Motor neuron (in vitro differentiated cells): ENCODE results near the gene MC2R. TPM values are rescaled to one million over a fixed set of nuclear protein-coding genes. Genes with fewer than 3 reads are reported as not detected.

Experiments
- ATAC-seq, 8 experiments: fragments of 200-7000 bp; cut with Tn5 transposase; replicated peaks in 6 of 8; 2 replicates each; pipeline ENCODE4 v1.8.0; 2021; ENCODE audit warnings: mild to moderate bottlenecking in 8 of 8, moderate library complexity in 8 of 8
- H3K27ac ChIP-seq, 2 donors: fragments of 250-450 bp; sonication (Bioruptor Pico); 2 replicates each; pipeline ENCODE4 v1.9.0; 2021; ENCODE audit warnings: antibody characterized with exemption in 2 of 2, mild to moderate bottlenecking in 2 of 2, moderate library complexity in 1 of 2
- H3K4me1 ChIP-seq, 2 donors: fragments of 250-450 bp; sonication (Bioruptor Pico); replicated peaks in 1 of 2; 2 replicates each; pipeline ENCODE4 v1.6.1; 2021; ENCODE audit warnings: antibody characterized with exemption in 2 of 2, mild to moderate bottlenecking in 2 of 2, moderate library complexity in 1 of 2
- H3K4me3 ChIP-seq, 5 donors: fragments of 250-450 bp; sonication (Bioruptor Pico); 2 replicates each; pipeline ENCODE4 v1.9.0; 2021; ENCODE audit warnings: antibody characterized with exemption in 5 of 5, mild to moderate bottlenecking in 5 of 5, moderate library complexity in 4 of 5
- WGBS, 10 experiments: fragments of 450-650 bp; shearing (Covaris generic); methylation state at CpG; one replicate each; pipeline ENCODE4 v1.0.0; 2022; 5-methylcytosine and 5-hydroxymethylcytosine counted together
- in situ Hi-C, 9 experiments: fragments of 400-800 bp; cut with MboI; loops; one replicate each; pipeline ENCODE4 v1.15.0; 2021; ENCODE audit warnings: low sequenced_read_pairs in 9 of 9, low pct_unique_long_range_greater_than_20kb in 2 of 9; ENCODE audit not compliant: unreplicated experiment in 9 of 9
- total RNA-seq, 8 experiments: library from RNA; unstranded; fragments of 300-600 nt; gene quantifications; 2 replicates each; pipeline versions ENCODE4 v1.2.3 to v1.2.4, GENCODE V29; 2022

The MC2R gene
- total RNA-seq = under 1 TPM in 4 of 8 experiments, not detected in 4; 0.05 to 0.52 (median 0.16) TPM

DNA sequence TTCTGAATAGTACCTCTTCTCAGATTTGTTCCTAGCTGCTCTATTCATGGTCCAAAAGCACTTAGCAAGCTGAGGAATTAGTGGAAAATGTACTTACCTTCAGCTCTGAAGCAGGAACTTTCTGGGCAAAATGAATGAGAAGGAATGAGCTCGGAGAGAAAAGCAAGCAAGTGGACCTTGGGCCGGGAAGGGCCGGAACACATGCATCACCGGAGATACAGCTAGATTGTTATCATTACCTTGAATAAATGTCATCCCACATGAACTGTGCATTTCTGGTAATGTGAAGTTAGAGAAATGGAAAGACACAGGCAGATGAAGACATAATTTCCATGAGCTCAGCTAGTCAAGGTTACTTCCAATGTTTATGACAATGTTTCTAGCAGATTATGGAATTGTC is at the start of gene MC2R:
TSS of gene MC2R (minus strand) at position 146 of the 400 bp plus-strand sequence. CDS start 30,018 bp downstream, outside the sequence.
- in situ Hi-C loops = loop anchor here in 1 of 9 experiments (25.0 kb wide), 1 partner anchor 103 kb away; the partner anchor contains the start of gene MC5R
- Histone ChIP-seq H3K4me1 (no peaks in the 10 kb centered on the region), H3K27ac (no peak within 1 kb of the TSS), H3K4me3 (no peak within 1 kb of the TSS)
- no peak for ATAC-seq
- 8 to 93% (median 87%) methylated on average over 2 to 4 of the region's 4 CpGs for WGBS, 10 experiments

- H3K27ac ChIP-seq = no peak overlapping the region
- H3K4me3 ChIP-seq = no peak overlapping the region
- no peaks in the 10 kb centered on the region for H3K4me1 ChIP-seq
- WGBS, 10 experiments = 22 to 100% (median 73%) methylated on average over 1 to 2 of the region's 2 CpGs; no CpG with 5 or more reads in 2 of the 10 experiments
- no peak for ATAC-seq
- in situ Hi-C loops = loop anchor here in 1 of 9 experiments (25.0 kb wide), 1 partner anchor 109 kb away; no protein-coding TSS in a partner anchor
These were observed 30.5 kb upstream of the MC2R start for GRCh38 chr18:13945811-13946210.

- 0 to 86% (median 34%) methylated on average over 1 to 2 of the region's 2 CpGs; no CpG with 5 or more reads in 2 of the 10 experiments for WGBS, 10 experiments
- in situ Hi-C loops = loop anchor here in 1 of 9 experiments (25.0 kb wide), 1 partner anchor 106 kb away; no protein-coding TSS in a partner anchor
- no peak for ATAC-seq
- no peak overlapping the region for H3K27ac ChIP-seq
- H3K4me3 ChIP-seq = no peak overlapping the region
- no peaks in the 10 kb centered on the region for H3K4me1 ChIP-seq
These were observed 28.0 kb upstream of the MC2R start for GRCh38 chr18:13943338-13943737.

DNA sequence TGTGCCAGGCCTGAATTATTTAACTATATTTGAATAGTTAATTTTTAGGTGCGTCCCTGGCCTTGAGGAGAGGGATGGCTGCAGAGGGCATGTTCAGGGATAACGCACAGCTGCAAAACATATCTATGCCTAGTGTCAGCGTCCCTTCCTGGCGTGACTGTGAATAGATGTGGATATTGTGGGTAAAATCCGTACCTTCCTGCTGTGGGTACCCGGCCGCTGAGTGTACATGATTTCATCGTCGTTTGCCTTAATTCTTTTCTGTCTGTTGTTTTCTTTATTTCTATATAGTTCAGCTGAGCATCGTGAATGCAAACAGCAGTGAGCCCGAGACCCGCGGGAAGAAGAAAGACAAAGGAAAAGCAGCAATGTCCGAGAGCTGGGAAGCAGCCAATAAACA is 25.0 kb upstream of the MC2R start:
- 51 to 100% (median 68%) methylated on average over 1 to 11 of the region's 14 CpGs; no CpG with 5 or more reads in 1 of the 10 experiments for WGBS, 10 experiments

GRCh38 chr18:13934676-13935075 is 19.3 kb upstream of the MC2R start:
- no peak overlapping the region for H3K27ac ChIP-seq
- in situ Hi-C loops = loop anchor here in 1 of 9 experiments (25.0 kb wide), 1 partner anchor 97 kb away; no protein-coding TSS in a partner anchor
- no peak for ATAC-seq
- WGBS, 10 experiments = 0 to 100% (median 71%) methylated on average over 1 to 3 of the region's 6 CpGs; no CpG with 5 or more reads in 6 of the 10 experiments
- H3K4me3 ChIP-seq = no peak overlapping the region
- no peaks in the 10 kb centered on the region for H3K4me1 ChIP-seq

More for the DNA sequence above, 25.0 kb upstream of the MC2R start:
- no peak overlapping the region for H3K4me3 ChIP-seq
- no peak for ATAC-seq
- no peak overlapping the region for H3K27ac ChIP-seq
- in situ Hi-C loops = loop anchor here in 1 of 9 experiments (25.0 kb wide), 1 partner anchor 103 kb away; no protein-coding TSS in a partner anchor
- H3K4me1 ChIP-seq = no peaks in the 10 kb centered on the region

GRCh38 chr18:13934058-13934457 is 18.7 kb upstream of the MC2R start:
- H3K4me1 ChIP-seq = no peaks in the 10 kb centered on the region
- ATAC-seq = no peak
- 0 to 80% (median 48%) methylated on average over 1 to 3 of the region's 3 CpGs; no CpG with 5 or more reads in 6 of the 10 experiments for WGBS, 10 experiments
- in situ Hi-C loops = loop anchor here in 1 of 9 experiments (25.0 kb wide), 1 partner anchor 97 kb away; no protein-coding TSS in a partner anchor
- no peak overlapping the region for H3K27ac ChIP-seq
- H3K4me3 ChIP-seq = no peak overlapping the region

GRCh38 chr18:13932285-13933025 is 17.1 kb upstream of the MC2R start:
- ATAC-seq = peak in 3 of 8 experiments; percentile 29 to 32 (median 32)
- in situ Hi-C loops = loop anchor here in 1 of 9 experiments (25.0 kb wide), 1 partner anchor 95 kb away; no protein-coding TSS in a partner anchor
- WGBS, 10 experiments = 0 to 70% (median 43%) methylated on average over 1 to 6 of the region's 10 CpGs; no CpG with 5 or more reads in 4 of the 10 experiments
- no peak overlapping the region for H3K27ac ChIP-seq
- no peak overlapping the region for H3K4me3 ChIP-seq
- H3K4me1 ChIP-seq = no peaks in the 10 kb centered on the region

- Histone ChIP-seq H3K4me1 (no peaks in the 10 kb centered on the region), H3K27ac (no peak overlapping the region), H3K4me3 (no peak overlapping the region)
- in situ Hi-C loops = loop anchor here in 1 of 9 experiments (25.0 kb wide), 1 partner anchor 94 kb away; no protein-coding TSS in a partner anchor
- ATAC-seq = no peak
- 0 to 100% (median 53%) methylated on average over 1 to 2 of the region's 2 CpGs; no CpG with 5 or more reads in 3 of the 10 experiments for WGBS, 10 experiments
These were observed 15.6 kb upstream of the MC2R start for GRCh38 chr18:13930964-13931363.

DNA sequence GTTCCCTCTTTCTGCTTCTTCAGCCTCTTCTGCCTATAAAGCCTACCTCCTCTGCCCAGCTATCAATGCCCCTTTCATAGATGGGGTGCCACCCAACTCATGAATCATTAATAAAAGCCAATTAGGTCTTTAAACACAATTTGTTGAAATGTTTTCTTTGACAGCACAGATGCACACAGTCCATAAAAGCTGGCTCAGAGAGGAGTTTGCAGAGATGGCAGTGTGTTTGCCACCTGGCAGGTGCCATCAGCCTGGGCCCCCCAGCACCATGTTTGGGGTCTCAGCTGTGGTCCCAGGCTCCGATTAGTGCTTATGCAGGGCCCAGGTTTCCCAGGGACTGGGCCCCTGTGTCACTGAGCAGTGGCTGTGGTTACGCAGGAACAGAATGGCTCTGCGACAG is 7.9 kb upstream of the MC2R start:
- Histone ChIP-seq H3K4me1 (no peaks in the 10 kb centered on the region), H3K4me3 (no peak overlapping the region), H3K27ac (no peak overlapping the region)
- 0 to 89% (median 80%) methylated on average over 1 to 2 of the region's 3 CpGs; no CpG with 5 or more reads in 7 of the 10 experiments for WGBS, 10 experiments
- in situ Hi-C loops = loop anchor here in 1 of 9 experiments (25.0 kb wide), 1 partner anchor 111 kb away; the partner anchor contains the start of gene MC5R
- no peak for ATAC-seq

DNA sequence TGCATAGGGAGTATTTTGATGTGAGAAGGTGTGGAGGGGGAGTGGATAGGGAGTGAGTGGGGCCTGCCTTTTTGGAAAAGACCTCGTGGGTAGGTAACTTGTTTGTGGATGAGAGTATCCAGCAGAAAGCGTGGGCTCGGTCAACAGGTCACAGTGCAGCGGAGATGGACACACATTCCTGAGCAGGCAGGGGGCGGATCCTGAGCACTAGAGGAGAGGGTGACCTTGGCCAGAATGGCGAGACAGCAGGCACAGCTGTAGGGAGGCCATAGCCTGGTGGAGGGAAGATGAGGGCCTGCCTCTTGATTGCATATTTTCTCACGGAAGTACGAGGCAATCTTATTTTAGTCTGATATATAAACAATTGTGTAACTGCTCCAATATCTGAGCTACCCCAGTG is 3.6 kb upstream of the MC2R start:
- no peak for ATAC-seq
- in situ Hi-C loops = loop anchor here in 1 of 9 experiments (25.0 kb wide), 1 partner anchor 107 kb away; the partner anchor contains the start of gene MC5R
- Histone ChIP-seq H3K27ac (no peak overlapping the region), H3K4me3 (no peak overlapping the region), H3K4me1 (no peaks in the 10 kb centered on the region)
- WGBS, 10 experiments = 0 to 88% (median 78%) methylated on average over 2 to 8 of the region's 8 CpGs; no CpG with 5 or more reads in 4 of the 10 experiments

GRCh38 chr18:13917401-13917800 is 2.1 kb upstream of the MC2R start:
- no peak for ATAC-seq
- in situ Hi-C loops = loop anchor here in 1 of 9 experiments (25.0 kb wide), 1 partner anchor 105 kb away; the partner anchor contains the start of gene MC5R
- H3K27ac ChIP-seq = no peak overlapping the region
- 30 to 100% (median 63%) methylated on average over 1 to 2 of the region's 3 CpGs; no CpG with 5 or more reads in 4 of the 10 experiments for whole genome bisulfite sequencing, 10 experiments
- no peak overlapping the region for H3K4me3 ChIP-seq
- H3K4me1 ChIP-seq = no peaks in the 10 kb centered on the region

DNA sequence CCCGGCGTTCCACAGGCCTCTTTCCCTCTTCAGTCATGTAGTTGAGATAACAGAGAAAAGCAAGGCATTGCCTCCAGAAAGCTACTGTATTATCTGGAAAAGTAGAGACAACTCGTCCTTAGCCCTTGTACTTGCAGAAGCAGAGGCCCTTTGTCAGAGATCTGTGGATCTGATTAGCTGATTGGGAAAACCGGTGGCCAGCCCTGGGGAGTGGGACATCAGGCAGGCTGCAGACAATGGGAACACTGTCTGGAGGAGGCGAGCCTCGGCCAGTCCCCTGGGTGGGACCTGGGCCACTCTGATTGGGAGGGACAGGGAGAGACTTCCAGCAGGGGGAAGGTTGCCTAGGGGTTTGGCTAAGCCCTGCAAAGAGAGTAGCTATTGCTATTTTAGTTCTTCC is 1.2 kb upstream of the MC2R start:
- Histone ChIP-seq H3K4me3 (no peak overlapping the region), H3K4me1 (no peaks in the 10 kb centered on the region), H3K27ac (no peak overlapping the region)
- in situ Hi-C loops = loop anchor here in 1 of 9 experiments (25.0 kb wide), 1 partner anchor 104 kb away; the partner anchor contains the start of gene MC5R
- 6 to 75% (median 65%) methylated on average over 2 to 4 of the region's 6 CpGs; no CpG with 5 or more reads in 4 of the 10 experiments for WGBS, 10 experiments
- no peak for ATAC-seq

DNA sequence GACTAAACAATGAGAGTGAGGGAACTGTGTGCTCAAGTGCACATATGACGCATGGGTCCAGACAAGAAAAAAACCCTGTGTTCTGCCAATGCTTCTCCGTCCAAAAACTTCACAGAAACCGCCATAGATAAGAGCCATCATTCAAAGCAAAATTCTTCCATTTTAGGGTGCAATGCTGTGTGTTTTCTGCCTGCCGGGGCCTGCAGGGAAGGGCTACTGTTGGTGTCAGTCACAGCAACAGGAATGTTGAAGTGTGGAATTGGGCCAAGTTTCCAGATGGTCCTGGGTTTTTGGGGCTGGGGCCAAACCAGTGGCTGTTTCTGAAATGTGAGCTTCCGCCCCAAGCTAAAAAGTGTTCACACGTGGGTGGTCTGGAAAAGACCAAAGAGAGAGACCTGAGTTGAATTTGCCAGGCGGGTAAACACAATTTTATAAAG is 677 bp upstream of the MC2R start:
- H3K27ac ChIP-seq = no peak overlapping the region
- peak in 1 of 8 experiments; percentile 26 for ATAC-seq
- in situ Hi-C loops = loop anchor here in 1 of 9 experiments (25.0 kb wide), 1 partner anchor 104 kb away; the partner anchor contains the start of gene MC5R
- no peak overlapping the region for H3K4me3 ChIP-seq
- WGBS, 10 experiments = 10 to 87% (median 66%) methylated on average over 1 to 7 of the region's 7 CpGs
- no peaks in the 10 kb centered on the region for H3K4me1 ChIP-seq
